Activated B cell treated with CpG ODN at 0.5 μM for 24 hours (primary cell): ENCODE measurements around the gene FNIP2. TPM values are rescaled to one million over a fixed set of nuclear protein-coding genes. Genes with fewer than 3 reads are reported as not detected.

Source experiments
- ATAC-seq: fragments of 200-7000 bp; cut with Tn5 transposase; one replicate; pipeline ENCODE4 v1.10.0; 2021; ENCODE audit warnings: low read depth, mild to moderate bottlenecking, moderate library complexity
- CTCF ChIA-PET: fragments of 350-600 bp; sonication (Branson Sonifier 250); formaldehyde crosslinking; loops from one replicate; lab custom pipeline; 2021; ENCODE audit warnings: antibody characterized with exemption; lab: Charles Lee
- POLR2A ChIA-PET: fragments of 350-600 bp; sonication (Branson Sonifier 250); formaldehyde crosslinking; loops from one replicate; lab custom pipeline; 2021; ENCODE audit warnings: antibody characterized with exemption; lab: Charles Lee
- DNase-seq: peaks from one replicate; pipeline ENCODE4 v3.0.0; 2022
- H3K27ac Mint-ChIP-seq: one replicate; pipeline ENCODE4 v1.8.0; 2020; ENCODE audit warnings: mixed read lengths
- H3K27me3 Mint-ChIP-seq: one replicate; pipeline ENCODE4 v1.8.0; 2021; ENCODE audit warnings: mixed read lengths
- H3K36me3 Mint-ChIP-seq: one replicate; pipeline ENCODE4 v1.8.0; 2021; ENCODE audit warnings: low read depth, mixed read lengths
- H3K4me1 Mint-ChIP-seq: one replicate; pipeline ENCODE4 v1.8.0; 2021; ENCODE audit warnings: mixed read lengths
- H3K4me3 Mint-ChIP-seq: one replicate; pipeline ENCODE4 v1.8.0; 2020; ENCODE audit warnings: mild to moderate bottlenecking, mixed read lengths
- H3K9me3 Mint-ChIP-seq: one replicate; pipeline ENCODE4 v1.8.0; 2020; ENCODE audit warnings: mixed read lengths
- CTCF ChIP-seq: fragments of 200-600 bp; IDR thresholded peaks from one replicate; pipeline ENCODE4 v1.8.0; 2022; ENCODE audit warnings: antibody characterized with exemption, mild to moderate bottlenecking
- intact Hi-C: fragments of 100-400 bp; cut with micrococcal nuclease; formaldehyde crosslinking; loops from one replicate; pipeline ENCODE4 v1.15.1; 2024
- total RNA-seq: library from RNA; stranded (reverse); gene quantifications from 2 replicates; pipeline ENCODE4 v1.2.3, GENCODE V29; 2022

FNIP2 gene
- total RNA-seq, 1 donor from 2014 or later: not detected

GRCh38 chr4:158863296-158863695 lies 94.5 kb downstream of the FNIP2 start:
- peaks cover 27% of the 10 kb centered on the region for H3K27me3 Mint-ChIP-seq
- intact Hi-C loops: no loop called here
- POLR2A ChIA-PET: no interaction called here
- no peaks in the 10 kb centered on the region for H3K9me3 Mint-ChIP-seq
- ATAC-seq: no peak
- H3K4me3 Mint-ChIP-seq: no peak overlapping the region
- H3K36me3 Mint-ChIP-seq: no peaks in the 10 kb centered on the region
- TF ChIP-seq CTCF: no peak
- H3K4me1 Mint-ChIP-seq: peaks cover 3% of the 10 kb centered on the region
- CTCF ChIA-PET: interaction anchor here (0.7 to 1.7 kb wide), 2 partner anchors 310 to 340 kb away, joined by 3 to 4 read pairs; no protein-coding TSS in a partner anchor
- DNase-seq: no peak
- H3K27ac Mint-ChIP-seq: no peak overlapping the region

GRCh38 chr4:158865520-158866177 lies 96.8 kb downstream of the FNIP2 start:
- intact Hi-C loops: no loop called here
- no peak for TF ChIP-seq CTCF
- CTCF ChIA-PET: no interaction called here
- Mint-ChIP-seq H3K4me1 (peaks cover 3% of the 10 kb centered on the region), H3K27ac (no peak overlapping the region), H3K9me3 (no peaks in the 10 kb centered on the region), H3K27me3 (peaks cover 23% of the 10 kb centered on the region), H3K4me3 (no peak overlapping the region), H3K36me3 (no peaks in the 10 kb centered on the region)
- DNase-seq: no peak
- POLR2A ChIA-PET: interaction anchor here (0.6 kb wide), 1 partner anchor 234 kb away, joined by 3 read pairs; no protein-coding TSS in a partner anchor
- ATAC-seq: no peak

- no peaks in the 10 kb centered on the region for H3K4me1 Mint-ChIP-seq
- H3K36me3 Mint-ChIP-seq: no peaks in the 10 kb centered on the region
- no peak for DNase-seq
- ChIA-PET POLR2A (no interaction called here), CTCF (no interaction called here)
- no peak overlapping the region for H3K4me3 Mint-ChIP-seq
- H3K27me3 Mint-ChIP-seq: peaks cover 25% of the 10 kb centered on the region
- ATAC-seq: no peak
- H3K9me3 Mint-ChIP-seq: no peaks in the 10 kb centered on the region
- no peak for TF ChIP-seq CTCF
- intact Hi-C loops: no loop called here
- H3K27ac Mint-ChIP-seq: no peak overlapping the region
Measured at GRCh38 chr4:158869001-158869400, 100.2 kb downstream of the FNIP2 start.

GRCh38 chr4:158869761-158870160 lies 100.9 kb downstream of the FNIP2 start:
- Mint-ChIP-seq H3K27me3 (peaks cover 20% of the 10 kb centered on the region), H3K36me3 (no peaks in the 10 kb centered on the region)
- no peak for ATAC-seq

GRCh38 chr4:158870282-158870625 lies 101.4 kb downstream of the FNIP2 start:
- no peaks in the 10 kb centered on the region for H3K9me3 Mint-ChIP-seq
- H3K27me3 Mint-ChIP-seq: peaks cover 18% of the 10 kb centered on the region
- no peak for TF ChIP-seq CTCF
- H3K36me3 Mint-ChIP-seq: no peaks in the 10 kb centered on the region
- no peak for ATAC-seq
- no peaks in the 10 kb centered on the region for H3K4me1 Mint-ChIP-seq
- no peak for DNase-seq
- ChIA-PET CTCF (no interaction called here), POLR2A (no interaction called here)
- intact Hi-C loops: no loop called here
- no peak overlapping the region for H3K4me3 Mint-ChIP-seq
- no peak overlapping the region for H3K27ac Mint-ChIP-seq

More at GRCh38 chr4:158869761-158870160, 100.9 kb downstream of the FNIP2 start:
- Mint-ChIP-seq H3K4me1 (no peaks in the 10 kb centered on the region), H3K27ac (no peak overlapping the region), H3K9me3 (no peaks in the 10 kb centered on the region), H3K4me3 (no peak overlapping the region)
- no peak for DNase-seq
- POLR2A ChIA-PET: no interaction called here
- intact Hi-C loops: no loop called here
- TF ChIP-seq CTCF: no peak
- CTCF ChIA-PET: no interaction called here
